GF-D8 (cell line): ENCODE data around the gene CEACAM21.

Experiments
- DNase-seq: peaks from one replicate; lab custom pipeline; 2025; lab: John Stamatoyannopoulos, UW

Gene CEACAM21

GRCh38 chr19:41575998-41576397, at the start of gene CEACAM21:
Gene CEACAM21, plus strand, starts transcription at chr19:41576166. Its CDS starts 109 bp downstream, at chr19:41576275.
- DNase-seq: peak; percentile 64

DNA sequence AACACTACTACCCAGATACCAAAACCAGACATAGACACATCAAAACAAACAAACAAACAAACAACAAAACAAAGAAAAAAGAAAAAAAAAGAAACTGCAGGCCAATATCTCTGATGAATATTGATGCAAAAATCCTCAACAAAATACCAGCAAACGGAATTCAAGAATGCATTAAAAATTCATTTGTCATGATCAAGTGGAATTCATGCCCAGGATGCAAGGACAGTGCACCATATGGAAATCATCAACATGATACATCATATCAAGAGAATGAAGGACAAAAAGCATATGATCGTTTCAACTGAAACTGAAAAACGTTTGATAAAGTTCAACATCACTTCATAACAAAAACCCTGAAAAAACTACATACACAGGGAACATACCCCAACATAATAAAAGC, 48.9 kb upstream of the CEACAM21 start:
- no peak for DNase-seq

DNA sequence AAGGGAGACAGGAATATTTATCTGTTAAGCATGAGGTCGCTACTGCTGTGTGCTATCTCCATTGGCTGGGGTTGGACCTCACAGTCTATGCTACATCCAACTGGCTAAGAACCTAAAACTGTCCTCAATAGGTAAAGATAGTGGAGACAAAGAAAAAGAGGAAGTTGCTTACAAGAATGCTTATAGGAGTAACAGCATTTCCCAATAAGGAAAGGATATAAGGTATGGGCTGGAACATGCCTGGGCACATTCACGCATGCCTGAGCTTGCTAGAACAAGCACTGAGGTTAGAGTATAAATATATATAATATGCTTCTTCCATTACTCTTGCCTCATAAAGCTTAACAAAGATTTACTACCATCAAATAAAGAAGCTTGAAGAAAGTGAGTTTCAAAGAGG, 47.9 kb upstream of the CEACAM21 start:
- DNase-seq: peak; percentile 28

GRCh38 chr19:41529484-41530183, 46.3 kb upstream of the CEACAM21 start:
- DNase-seq: no peak

DNA sequence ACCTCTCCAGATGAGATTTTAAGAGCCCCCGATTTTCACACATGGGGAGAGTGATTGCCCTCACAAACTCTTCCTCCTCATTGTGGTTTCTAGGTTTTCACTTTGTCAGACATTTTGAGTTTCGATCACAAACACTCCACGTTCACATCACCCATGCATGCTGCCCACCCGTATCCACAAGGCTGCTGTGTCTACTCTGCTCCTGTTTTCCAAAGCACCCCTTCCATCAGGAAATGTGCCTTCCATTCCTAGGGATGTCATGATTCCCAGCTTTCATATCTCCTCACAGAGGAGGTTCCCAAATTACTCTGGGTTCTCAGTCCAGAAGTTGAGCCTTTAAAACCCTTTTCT, 45.8 kb upstream of the CEACAM21 start:
- no peak for DNase-seq

GRCh38 chr19:41530761-41531301, 45.1 kb upstream of the CEACAM21 start:
- peak; percentile 56 for DNase-seq

GRCh38 chr19:41531438-41532311, 44.3 kb upstream of the CEACAM21 start:
- peak; percentile 89 for DNase-seq

- DNase-seq: no peak
Observed at GRCh38 chr19:41532526-41532925, 43.4 kb upstream of the CEACAM21 start.

DNA sequence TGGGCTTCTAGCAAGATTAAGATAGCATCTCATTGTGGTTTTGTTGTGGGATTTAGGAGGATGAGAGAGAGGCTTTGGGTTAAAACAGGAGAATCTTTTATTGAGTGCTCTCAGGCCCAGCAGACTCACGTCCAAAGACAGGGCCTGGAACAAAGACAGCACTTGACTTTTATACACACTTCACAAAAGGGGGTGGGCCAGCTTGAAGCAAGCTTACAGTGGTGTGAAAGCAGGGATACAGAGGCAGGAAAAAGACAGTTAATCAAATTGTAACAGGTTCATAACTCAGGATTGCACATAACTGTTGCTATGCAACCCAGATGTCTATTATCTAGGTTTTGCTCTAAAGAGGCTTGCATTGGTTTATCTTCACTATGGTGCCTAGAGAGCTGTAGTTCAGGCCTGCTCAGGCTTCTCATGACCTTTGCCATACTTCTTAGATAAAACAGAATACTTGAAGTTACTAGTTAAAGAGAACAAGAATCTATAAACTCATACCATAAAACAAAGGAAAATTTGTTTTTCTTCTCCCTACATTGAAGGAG, 42.2 kb upstream of the CEACAM21 start:
- no peak for DNase-seq

- DNase-seq: no peak
Observed at GRCh38 chr19:41535029-41535622, 40.8 kb upstream of the CEACAM21 start.

GRCh38 chr19:41537789-41538188, 38.2 kb upstream of the CEACAM21 start:
- no peak for DNase-seq

GRCh38 chr19:41540041-41540695, 35.8 kb upstream of the CEACAM21 start:
- DNase-seq: no peak

- DNase-seq: no peak
Observed at GRCh38 chr19:41541990-41542584, 33.9 kb upstream of the CEACAM21 start.

DNA sequence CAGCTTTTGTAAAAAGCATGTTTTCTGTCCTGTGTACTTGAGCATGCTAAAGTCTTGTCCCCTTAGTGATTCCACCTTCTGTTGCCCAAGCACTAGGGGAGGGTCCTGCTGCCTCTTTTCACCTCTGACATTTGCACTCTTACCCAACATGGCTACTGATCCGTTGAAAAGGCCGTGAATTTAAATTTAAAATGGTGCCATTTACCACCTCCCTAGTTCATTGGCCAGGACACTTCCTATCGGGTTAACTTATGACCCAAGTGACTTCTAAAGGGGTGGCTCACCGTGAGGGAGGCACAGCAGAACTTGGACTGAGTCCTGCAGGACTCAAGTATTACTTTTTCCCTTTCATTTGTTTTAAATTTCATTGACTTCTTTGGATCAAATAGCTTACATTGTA, 33.3 kb upstream of the CEACAM21 start:
- DNase-seq: no peak

- no peak for DNase-seq
Observed at GRCh38 chr19:41543582-41543981, 32.4 kb upstream of the CEACAM21 start.

DNA sequence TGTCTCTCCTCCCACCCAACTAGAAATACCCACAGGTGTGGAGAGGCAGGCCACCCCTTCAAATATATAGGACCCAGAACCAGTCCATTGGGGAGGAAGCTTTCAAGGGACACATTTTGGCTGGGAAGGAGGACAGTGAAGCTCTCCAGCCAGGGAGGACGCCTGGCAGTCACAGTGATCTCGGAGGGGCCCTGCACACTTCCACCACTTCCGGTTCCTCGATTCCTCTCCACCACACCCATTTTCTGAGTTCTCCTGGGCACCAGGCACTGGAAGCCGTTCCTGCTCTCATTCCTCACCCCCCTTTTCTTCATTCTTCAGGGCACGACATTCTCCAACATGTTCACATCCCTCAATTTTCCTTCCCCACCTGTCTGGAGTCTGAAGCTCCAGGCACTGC, 30.4 kb upstream of the CEACAM21 start:
- DNase-seq: peak; percentile 37

DNA sequence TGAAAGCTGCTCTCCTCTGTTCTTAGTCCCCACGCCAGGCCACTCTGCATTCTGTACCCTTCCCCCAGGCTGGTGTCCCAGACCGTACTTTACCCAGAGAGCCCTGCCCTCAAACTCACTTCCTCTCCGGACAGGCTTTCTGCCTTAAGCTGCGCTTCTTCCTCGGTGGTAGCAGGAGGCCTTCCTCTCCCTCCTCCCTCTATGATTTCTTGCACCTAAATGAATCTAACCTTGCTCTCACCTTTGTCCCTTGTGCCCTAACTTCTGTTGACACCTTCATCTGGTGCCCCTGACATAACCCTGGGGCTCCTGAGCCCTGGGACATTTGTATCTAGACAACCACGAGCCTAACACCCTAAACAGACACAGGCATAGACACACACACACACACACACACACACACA, 29.6 kb upstream of the CEACAM21 start:
- peak; percentile 41 for DNase-seq

DNA sequence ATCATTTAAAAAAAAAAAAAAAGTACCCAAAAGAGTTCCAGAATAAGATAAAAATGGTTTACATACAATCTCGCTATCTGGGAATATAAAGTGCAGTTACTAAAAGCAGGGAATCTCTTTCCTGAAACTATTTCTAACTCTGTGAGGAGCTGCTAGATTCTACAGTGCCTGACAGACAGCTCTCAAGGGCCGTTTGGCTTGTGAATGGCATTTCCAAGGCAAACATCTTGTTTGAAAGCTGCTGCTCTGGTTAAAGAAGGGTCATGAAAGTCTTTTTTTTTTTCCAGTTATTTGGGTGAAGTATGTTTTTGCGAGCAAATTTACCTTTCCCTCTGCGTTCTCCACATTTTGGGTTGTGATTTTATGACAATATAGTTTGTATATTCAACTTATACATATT, 29.0 kb upstream of the CEACAM21 start:
- no peak for DNase-seq

GRCh38 chr19:41547569-41547968, 28.4 kb upstream of the CEACAM21 start:
- DNase-seq: no peak

DNA sequence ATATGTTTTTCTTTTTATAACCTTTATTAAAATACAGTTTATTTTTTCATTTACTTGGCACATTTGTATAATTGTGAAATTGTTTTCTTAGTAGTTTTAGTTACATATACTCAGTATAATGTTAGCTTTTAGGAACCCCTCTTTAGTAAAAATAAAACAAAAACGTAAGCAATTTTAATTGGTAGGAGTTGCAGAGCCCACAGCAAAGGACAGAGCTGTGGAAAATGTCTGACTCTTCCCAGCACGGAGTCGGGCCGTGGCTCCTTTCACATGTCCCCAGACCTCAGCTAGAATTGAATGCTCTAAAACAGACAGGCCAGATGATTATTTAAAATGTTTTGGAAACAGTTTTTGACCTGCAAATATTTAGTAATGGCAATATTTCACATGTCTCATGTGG, 27.9 kb upstream of the CEACAM21 start:
- no peak for DNase-seq

GRCh38 chr19:41548954-41549688, 26.8 kb upstream of the CEACAM21 start:
- peak; percentile 69 for DNase-seq
